ENCODE results near the gene CIROP. TPM values are rescaled to one million over a fixed set of nuclear protein-coding genes. Genes with fewer than 3 reads are reported as not detected.
A peak's percentile ranks its signal among the peaks of the same experiment; 100 is the strongest.

CIROP gene
- total RNA-seq, 1 experiment from 2014 or later, result not detected

DNA sequence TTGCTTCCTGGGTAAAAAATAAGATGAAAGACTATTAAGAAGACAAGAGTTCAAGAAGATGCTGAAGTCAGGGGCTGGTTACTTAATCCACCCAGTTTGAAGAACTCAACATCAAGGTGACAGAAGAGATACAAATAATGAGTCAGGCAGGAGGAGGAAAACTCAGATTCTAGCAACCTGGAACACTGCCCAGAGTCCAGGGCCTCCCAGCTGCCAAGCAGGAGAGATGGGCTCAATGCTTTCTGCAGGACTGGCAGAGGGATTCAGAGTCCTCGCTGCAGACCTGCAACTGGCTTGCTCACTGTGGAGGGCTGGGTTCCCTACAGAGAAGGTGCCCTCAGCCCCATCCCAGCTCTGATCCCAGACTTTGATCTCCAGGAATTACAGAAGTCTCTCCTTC, 42.9 kb upstream of the CIROP start:
- Histone ChIP-seq H3K4me2 (no peak overlapping the region), H3K27me3 (ENCODE audit: insufficient read depth, low read depth) (no peaks in the 10 kb centered on the region), H3K4me1 (replicated peaks; ENCODE audit: insufficient read depth) (peaks cover 27% of the 10 kb centered on the region), H3K4me3 (no peak overlapping the region), H3K36me3 (ENCODE audit: low read depth) (no peaks in the 10 kb centered on the region), H2AFZ (no peak overlapping the region), H3K9me2 (ENCODE audit: insufficient read depth) (no peaks in the 10 kb centered on the region), H3K9me3 (ENCODE audit: insufficient read depth, low read depth) (no peaks in the 10 kb centered on the region), H4K20me1 (ENCODE audit: insufficient read depth) (no peaks in the 10 kb centered on the region), H3K79me2 (ENCODE audit: low read depth) (no peaks in the 10 kb centered on the region), H3F3A (ENCODE audit: insufficient read depth, low read depth) (peaks cover 5% of the 10 kb centered on the region; the same call in 1 of the 2 replicates), H3K27ac (no peak overlapping the region)
- TF ChIP-seq, protein P1, sequence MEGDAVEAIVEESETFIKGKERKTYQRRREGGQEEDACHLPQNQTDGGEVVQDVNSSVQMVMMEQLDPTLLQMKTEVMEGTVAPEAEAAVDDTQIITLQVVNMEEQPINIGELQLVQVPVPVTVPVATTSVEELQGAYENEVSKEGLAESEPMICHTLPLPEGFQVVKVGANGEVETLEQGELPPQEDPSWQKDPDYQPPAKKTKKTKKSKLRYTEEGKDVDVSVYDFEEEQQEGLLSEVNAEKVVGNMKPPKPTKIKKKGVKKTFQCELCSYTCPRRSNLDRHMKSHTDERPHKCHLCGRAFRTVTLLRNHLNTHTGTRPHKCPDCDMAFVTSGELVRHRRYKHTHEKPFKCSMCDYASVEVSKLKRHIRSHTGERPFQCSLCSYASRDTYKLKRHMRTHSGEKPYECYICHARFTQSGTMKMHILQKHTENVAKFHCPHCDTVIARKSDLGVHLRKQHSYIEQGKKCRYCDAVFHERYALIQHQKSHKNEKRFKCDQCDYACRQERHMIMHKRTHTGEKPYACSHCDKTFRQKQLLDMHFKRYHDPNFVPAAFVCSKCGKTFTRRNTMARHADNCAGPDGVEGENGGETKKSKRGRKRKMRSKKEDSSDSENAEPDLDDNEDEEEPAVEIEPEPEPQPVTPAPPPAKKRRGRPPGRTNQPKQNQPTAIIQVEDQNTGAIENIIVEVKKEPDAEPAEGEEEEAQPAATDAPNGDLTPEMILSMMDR (conservative IDR thresholded peaks at IDR 0.05), result no peak
- no peak for TF ChIP-seq EZH2 (IDR thresholded peaks at IDR 0.05; ENCODE audit: low read depth)
- peak in 1 of 2 experiments; percentile 43 for DNase-seq
- ChIA-PET CTCF (no interaction called here), POLR2A (ENCODE audit: unreplicated experiment) (no interaction called here)
- BruUV-seq (replicated peaks), result no TSS peak
- intact Hi-C loops (cut with micrococcal nuclease; ENCODE audit: unreplicated experiment), result no loop called here

DNA sequence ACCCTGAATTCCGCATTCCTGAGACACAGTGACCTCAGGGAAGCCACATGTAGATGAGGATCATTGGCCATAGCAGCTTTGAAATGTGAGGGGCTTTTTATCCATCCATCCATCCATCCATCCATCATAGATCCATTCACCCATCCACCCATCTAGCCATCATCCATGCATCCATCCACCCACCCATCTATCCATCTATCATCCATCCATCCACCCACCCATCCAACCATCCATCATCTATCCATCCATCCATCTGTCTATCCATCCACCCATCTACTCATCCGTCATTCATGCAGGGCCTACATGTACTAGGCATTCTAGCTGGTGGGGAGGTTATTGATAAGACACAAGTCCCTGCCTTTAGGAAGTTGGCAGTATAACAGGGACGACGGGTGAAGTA, 42.2 kb upstream of the CIROP start:
- intact Hi-C loops (cut with micrococcal nuclease; ENCODE audit: unreplicated experiment), result no loop called here
- CTCF ChIA-PET, result no interaction called here
- TF ChIP-seq EZH2 (IDR thresholded peaks at IDR 0.05; ENCODE audit: low read depth), result no peak
- TF ChIP-seq, protein P1 (conservative IDR thresholded peaks at IDR 0.05), result no peak
- Histone ChIP-seq H3K79me2 (ENCODE audit: low read depth) (no peaks in the 10 kb centered on the region), H3K36me3 (ENCODE audit: low read depth) (no peaks in the 10 kb centered on the region), H2AFZ (no peak overlapping the region), H3K27ac (no peak overlapping the region), H3K9me3 (ENCODE audit: insufficient read depth, low read depth) (no peaks in the 10 kb centered on the region), H3K9me2 (ENCODE audit: insufficient read depth) (no peaks in the 10 kb centered on the region), H3K27me3 (ENCODE audit: insufficient read depth, low read depth) (no peaks in the 10 kb centered on the region), H3K4me2 (no peak overlapping the region), H4K20me1 (ENCODE audit: insufficient read depth) (no peaks in the 10 kb centered on the region), H3K4me1 (replicated peaks; ENCODE audit: insufficient read depth) (peaks cover 33% of the 10 kb centered on the region), H3F3A (ENCODE audit: insufficient read depth, low read depth) (peaks cover 5% of the 10 kb centered on the region; the same call in 1 of the 2 replicates), H3K4me3 (no peak overlapping the region)
- no peak for DNase-seq
- no TSS peak for BruUV-seq (replicated peaks)
- POLR2A ChIA-PET (ENCODE audit: unreplicated experiment), result interaction anchor here (0.6 kb wide), 1 partner anchor 38 kb away, joined by 5 read pairs; no protein-coding TSS in a partner anchor

DNA sequence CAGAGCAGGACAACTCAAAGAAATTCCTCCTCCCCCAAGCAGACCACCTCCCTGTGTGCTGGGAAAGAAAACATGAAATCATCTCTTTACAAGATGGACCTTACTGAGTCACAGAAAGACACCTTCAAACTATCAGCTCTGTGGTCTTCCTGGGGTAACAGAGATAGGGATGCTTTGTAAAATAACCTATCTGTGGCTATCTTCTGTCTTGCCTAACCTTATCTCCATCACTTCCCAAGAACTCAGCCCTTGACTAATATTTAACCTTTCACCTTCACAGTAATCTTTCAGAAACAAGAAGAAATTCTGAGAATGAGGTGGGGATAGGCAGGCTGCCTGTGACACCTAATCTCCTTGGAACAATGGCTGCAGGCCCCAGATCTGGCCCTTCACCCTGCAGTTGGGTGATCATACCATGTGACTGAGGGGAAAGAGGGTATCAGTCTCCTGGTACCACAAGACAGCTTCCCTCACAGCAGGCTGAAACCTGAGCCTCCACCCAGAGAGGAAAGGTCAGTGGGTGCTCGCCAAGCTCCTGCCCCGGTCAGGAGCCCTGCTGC, 41.6 kb upstream of the CIROP start:
- POLR2A ChIA-PET (ENCODE audit: unreplicated experiment), result interaction anchor here (0.6 kb wide), 1 partner anchor 39 kb away, joined by 5 read pairs; no protein-coding TSS in a partner anchor
- no peak overlapping the region for H3K27ac ChIP-seq
- CTCF ChIA-PET, result no interaction called here

More for the DNA sequence above, 41.6 kb upstream of the CIROP start:
- H3K4me1 ChIP-seq (replicated peaks; ENCODE audit: insufficient read depth), result peaks cover 37% of the 10 kb centered on the region
- no peaks in the 10 kb centered on the region for H4K20me1 ChIP-seq (ENCODE audit: insufficient read depth)
- no peaks in the 10 kb centered on the region for H3K9me3 ChIP-seq (ENCODE audit: insufficient read depth, low read depth)
- intact Hi-C loops (cut with micrococcal nuclease; ENCODE audit: unreplicated experiment), result no loop called here
- no peaks in the 10 kb centered on the region for H3K36me3 ChIP-seq (ENCODE audit: low read depth)
- peak overlapping the region; percentile 34 for H3K4me2 ChIP-seq
- DNase-seq, result no peak
- H3K79me2 ChIP-seq (ENCODE audit: low read depth), result no peaks in the 10 kb centered on the region
- no peaks in the 10 kb centered on the region for H3K9me2 ChIP-seq (ENCODE audit: insufficient read depth)
- no peaks in the 10 kb centered on the region for H3K27me3 ChIP-seq (ENCODE audit: insufficient read depth, low read depth)
- no peak overlapping the region for H3K4me3 ChIP-seq
- H2AFZ ChIP-seq, result no peak overlapping the region
- BruUV-seq (replicated peaks), result no TSS peak
- H3F3A ChIP-seq (ENCODE audit: insufficient read depth, low read depth), result peaks cover 5% of the 10 kb centered on the region; the same call in 1 of the 2 replicates
- no peak for TF ChIP-seq EZH2 (IDR thresholded peaks at IDR 0.05; ENCODE audit: low read depth)
- TF ChIP-seq, protein P1 (conservative IDR thresholded peaks at IDR 0.05), result no peak
